SK-N-SH treated with all-trans-retinoic acid at 6 μM for 48 hours (cell line): ENCODE data around the gene IDI2.

Experiments used
- ESRRG ChIP-seq: fragments of 250-450 bp; sonication (Bioruptor Pico); IDR thresholded peaks from 2 replicates; pipeline ENCODE4 v1.6.1; 2021; ENCODE audit warnings: mild to moderate bottlenecking
- ISL1 ChIP-seq: fragments of 250-450 bp; sonication (Bioruptor Pico); IDR thresholded peaks from 2 replicates; pipeline ENCODE4 v2.1.2; 2022; ENCODE audit warnings: mild to moderate bottlenecking, moderate library complexity
- TF ChIP-seq, protein P1 (sequence below): fragments of 250-450 bp; sonication (Bioruptor Pico); IDR thresholded peaks from 2 replicates; pipeline ENCODE4 v1.5.1; 2020; ENCODE audit warnings: low read depth, mild to moderate bottlenecking, moderate library complexity
- TF ChIP-seq, protein P2 (sequence below): fragments of 250-450 bp; sonication (Bioruptor Pico); IDR thresholded peaks from 2 replicates; pipeline ENCODE4 v1.8.0; 2020; ENCODE audit warnings: mild to moderate bottlenecking, moderate library complexity, borderline replicate concordance

GRCh38 chr10:1029838-1030237 is 4.2 kb upstream of the IDI2 start:
- TF ChIP-seq, protein P1, sequence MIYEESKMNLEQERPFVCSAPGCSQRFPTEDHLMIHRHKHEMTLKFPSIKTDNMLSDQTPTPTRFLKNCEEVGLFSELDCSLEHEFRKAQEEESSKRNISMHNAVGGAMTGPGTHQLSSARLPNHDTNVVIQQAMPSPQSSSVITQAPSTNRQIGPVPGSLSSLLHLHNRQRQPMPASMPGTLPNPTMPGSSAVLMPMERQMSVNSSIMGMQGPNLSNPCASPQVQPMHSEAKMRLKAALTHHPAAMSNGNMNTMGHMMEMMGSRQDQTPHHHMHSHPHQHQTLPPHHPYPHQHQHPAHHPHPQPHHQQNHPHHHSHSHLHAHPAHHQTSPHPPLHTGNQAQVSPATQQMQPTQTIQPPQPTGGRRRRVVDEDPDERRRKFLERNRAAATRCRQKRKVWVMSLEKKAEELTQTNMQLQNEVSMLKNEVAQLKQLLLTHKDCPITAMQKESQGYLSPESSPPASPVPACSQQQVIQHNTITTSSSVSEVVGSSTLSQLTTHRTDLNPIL (CRISPR knock-in tag): no peak
- TF ChIP-seq ESRRG (CRISPR knock-in tag) (no peak), ISL1 (CRISPR knock-in tag) (no peak)
- TF ChIP-seq, protein P2, sequence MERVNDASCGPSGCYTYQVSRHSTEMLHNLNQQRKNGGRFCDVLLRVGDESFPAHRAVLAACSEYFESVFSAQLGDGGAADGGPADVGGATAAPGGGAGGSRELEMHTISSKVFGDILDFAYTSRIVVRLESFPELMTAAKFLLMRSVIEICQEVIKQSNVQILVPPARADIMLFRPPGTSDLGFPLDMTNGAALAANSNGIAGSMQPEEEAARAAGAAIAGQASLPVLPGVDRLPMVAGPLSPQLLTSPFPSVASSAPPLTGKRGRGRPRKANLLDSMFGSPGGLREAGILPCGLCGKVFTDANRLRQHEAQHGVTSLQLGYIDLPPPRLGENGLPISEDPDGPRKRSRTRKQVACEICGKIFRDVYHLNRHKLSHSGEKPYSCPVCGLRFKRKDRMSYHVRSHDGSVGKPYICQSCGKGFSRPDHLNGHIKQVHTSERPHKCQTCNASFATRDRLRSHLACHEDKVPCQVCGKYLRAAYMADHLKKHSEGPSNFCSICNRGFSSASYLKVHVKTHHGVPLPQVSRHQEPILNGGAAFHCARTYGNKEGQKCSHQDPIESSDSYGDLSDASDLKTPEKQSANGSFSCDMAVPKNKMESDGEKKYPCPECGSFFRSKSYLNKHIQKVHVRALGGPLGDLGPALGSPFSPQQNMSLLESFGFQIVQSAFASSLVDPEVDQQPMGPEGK (CRISPR knock-in tag): no peak
